ENCODE results near the gene CNPY4.

GRCh38 chr7:100141555-100141949 lies 22.1 kb downstream of the CNPY4 start:
- TF ChIP-seq CTCF (IDR thresholded peaks at IDR 0.05) = no peak
- no peak for TF ChIP-seq POLR2A (IDR thresholded peaks at IDR 0.05)
- TF ChIP-seq POLR2AphosphoS5 (IDR thresholded peaks at IDR 0.05; ENCODE audit: insufficient read depth in 1 of 2, low read depth in 1 of 2) = no peak

Data from vagina (tissue), 2 donors.